Left lobe of liver (tissue), 2 donors: Measurements from ENCODE around the gene SSBP4. TPM values are rescaled to one million over a fixed set of nuclear protein-coding genes. Genes with fewer than 3 reads are reported as not detected.

Experiments used
- ATAC-seq: fragments of 200-7000 bp; cut with Tn5 transposase; one replicate; pipeline ENCODE4 v1.9.1; 2020; ENCODE audit warnings: mild to moderate bottlenecking, moderate library complexity
- DNase-seq: peaks from one replicate; pipeline ENCODE4 v3.0.0-alpha.2; 2020; ENCODE audit warnings: low spot score
- total RNA-seq: library from RNA; stranded (reverse); gene quantifications from one replicate; pipeline ENCODE4 v1.2.1, GENCODE V29; 2021
- donor health status: DM: no; HTN: no; CAD: no; lungs with moderate emphysema.
- donor health status: DM: no; HTN: yes; CAD: no.

Gene SSBP4
- total RNA-seq, 1 donor from 2014 or later = 18.4 TPM

GRCh38 chr19:18481505-18482222 is 62.5 kb downstream of the SSBP4 start:
- ATAC-seq (no peak), DNase-seq (no peak)

- ATAC-seq (no peak), DNase-seq (peak; percentile 45)
Measured at GRCh38 chr19:18483119-18483890, 64.1 kb downstream of the SSBP4 start.

Other genes starting within 250 kb of the SSBP4 start
- gene IFI30, start 245.6 kb upstream of the SSBP4 start, total RNA-seq = 57.6 TPM
- gene MPV17L2, start 226.2 kb upstream of the SSBP4 start, total RNA-seq = 8.6 TPM
- 2.1 TPM for gene RAB3A, start 215.4 kb upstream of the SSBP4 start, total RNA-seq
- 0.60 TPM for gene PDE4C, start 193.0 kb upstream of the SSBP4 start, total RNA-seq
- gene IQCN, start 144.9 kb upstream of the SSBP4 start, total RNA-seq = 2.8 TPM
- gene JUND, start 137.8 kb upstream of the SSBP4 start, total RNA-seq = 47.4 TPM
- gene LSM4, start 96.3 kb upstream of the SSBP4 start, total RNA-seq = 53.3 TPM
- gene PGPEP1, start 78.8 kb upstream of the SSBP4 start, total RNA-seq = 62.4 TPM
- gene GDF15, start 33.2 kb upstream of the SSBP4 start, total RNA-seq = 3.2 TPM
- gene LRRC25, start 21.8 kb upstream of the SSBP4 start, total RNA-seq = 2.2 TPM
- gene ISYNA1, start 18.7 kb downstream of the SSBP4 start, total RNA-seq = 10.2 TPM
- gene ELL, start 102.7 kb downstream of the SSBP4 start, total RNA-seq = 11.2 TPM
- gene FKBP8, start 124.2 kb downstream of the SSBP4 start, total RNA-seq = 116 TPM
- 30.4 TPM for gene KXD1, start 138.5 kb downstream of the SSBP4 start, total RNA-seq
- gene UBA52, start 152.5 kb downstream of the SSBP4 start, total RNA-seq = 425 TPM
- 55.7 TPM for gene REX1BD, start 169.4 kb downstream of the SSBP4 start, total RNA-seq
- 0.20 TPM for gene CRLF1, start 187.4 kb downstream of the SSBP4 start, total RNA-seq
- gene TMEM59L, start 193.5 kb downstream of the SSBP4 start, total RNA-seq = not detected
- 6.1 TPM for gene KLHL26, start 217.6 kb downstream of the SSBP4 start, total RNA-seq